ENCODE results near the gene GALNT18. TPM values are rescaled to one million over a fixed set of nuclear protein-coding genes. Genes with fewer than 3 reads are reported as not detected.

GALNT18 gene
- total and polyA plus RNA-seq, 2 donors (not counting 3 experiments of a cell fraction or from before 2014, with no cell fraction given) = 0.17 to 0.18 TPM

GRCh38 chr11:11433960-11434359 lies 187.8 kb downstream of the GALNT18 start:
- ChIA-PET CTCF (no interaction called here), POLR2A (no interaction called here)
- FAIRE-seq = no peak
- no peaks in the 10 kb centered on the region for H3K36me3 ChIP-seq (ENCODE audit: control insufficient read depth in 2 of 2, extremely low read depth in 1 of 2, insufficient read depth in 2 of 2, low read length in 2 of 2)
- H3K27me3 ChIP-seq (ENCODE audit: control insufficient read depth in 2 of 2, insufficient read depth in 2 of 2, low read length in 2 of 2) = no peaks in the 10 kb centered on the region
- H3K4me2 ChIP-seq (ENCODE audit: insufficient read depth, low read length) = no peak overlapping the region
- no peaks in the 10 kb centered on the region for H3K9me3 ChIP-seq (replicated peaks; ENCODE audit: control insufficient read depth, insufficient read depth, low read length)
- intact Hi-C loops (cut with micrococcal nuclease) = no loop called here
- DNase-seq (ENCODE audit: low read depth, low spot score) = no peak
- dilution Hi-C loops (cut with MboI; ENCODE audit: extremely low pct_ligation_motif_present, low sequenced_read_pairs) = no loop called here
- H3K79me2 ChIP-seq (ENCODE audit: control insufficient read depth, insufficient read depth, low read length) = no peaks in the 10 kb centered on the region
- H3K4me1 ChIP-seq (ENCODE audit: control insufficient read depth, extremely low read depth, insufficient read depth, low read length) = no peaks in the 10 kb centered on the region
- no peak overlapping the region for H2AFZ ChIP-seq (ENCODE audit: low read depth, low read length)
- no peak overlapping the region for H3K27ac ChIP-seq (ENCODE audit: insufficient read depth, low read depth, low read length)
- no peaks in the 10 kb centered on the region for H4K20me1 ChIP-seq (replicated peaks; ENCODE audit: control insufficient read depth, extremely low read depth, insufficient read depth, low read length)
- no peak overlapping the region for H3K4me3 ChIP-seq (replicated peaks in 1 of 3; ENCODE audit: insufficient read depth in 1 of 3, low read depth in 1 of 3, low read length in 3 of 3)
- BruUV-seq (replicated peaks) = no TSS peak
- no peaks in the 10 kb centered on the region for H3K9me1 ChIP-seq (replicated peaks; ENCODE audit: control insufficient read depth, extremely low read depth, insufficient read depth, low read length)
- TF ChIP-seq MAX (IDR thresholded peaks at IDR 0.05; ENCODE audit: insufficient read depth, insufficient read length) = no peak
- TF ChIP-seq FOS (IDR thresholded peaks at IDR 0.05; ENCODE audit: borderline replicate concordance, insufficient read depth, low read length) = no peak
- TF ChIP-seq MYC (IDR thresholded peaks at IDR 0.05; ENCODE audit: low read depth, low read length) = no peak
- TF ChIP-seq EZH2 (IDR thresholded peaks at IDR 0.05; ENCODE audit: borderline replicate concordance, low read depth, low read length, severe bottlenecking) = no peak
- no peak for TF ChIP-seq GATA2 (IDR thresholded peaks at IDR 0.05; ENCODE audit: insufficient read depth, insufficient read length, low read depth, low read length)
- TF ChIP-seq POLR2AphosphoS5 (IDR thresholded peaks at IDR 0.05; ENCODE audit: insufficient read depth, low read depth, low read length) = no peak
- TF ChIP-seq JUN (IDR thresholded peaks at IDR 0.05; ENCODE audit: borderline replicate concordance, insufficient read depth, insufficient read length, low read depth) = no peak
- no peak for TF ChIP-seq POLR2A (IDR thresholded peaks at IDR 0.05; ENCODE audit: low read depth, low read length)
- TF ChIP-seq, protein P1, sequence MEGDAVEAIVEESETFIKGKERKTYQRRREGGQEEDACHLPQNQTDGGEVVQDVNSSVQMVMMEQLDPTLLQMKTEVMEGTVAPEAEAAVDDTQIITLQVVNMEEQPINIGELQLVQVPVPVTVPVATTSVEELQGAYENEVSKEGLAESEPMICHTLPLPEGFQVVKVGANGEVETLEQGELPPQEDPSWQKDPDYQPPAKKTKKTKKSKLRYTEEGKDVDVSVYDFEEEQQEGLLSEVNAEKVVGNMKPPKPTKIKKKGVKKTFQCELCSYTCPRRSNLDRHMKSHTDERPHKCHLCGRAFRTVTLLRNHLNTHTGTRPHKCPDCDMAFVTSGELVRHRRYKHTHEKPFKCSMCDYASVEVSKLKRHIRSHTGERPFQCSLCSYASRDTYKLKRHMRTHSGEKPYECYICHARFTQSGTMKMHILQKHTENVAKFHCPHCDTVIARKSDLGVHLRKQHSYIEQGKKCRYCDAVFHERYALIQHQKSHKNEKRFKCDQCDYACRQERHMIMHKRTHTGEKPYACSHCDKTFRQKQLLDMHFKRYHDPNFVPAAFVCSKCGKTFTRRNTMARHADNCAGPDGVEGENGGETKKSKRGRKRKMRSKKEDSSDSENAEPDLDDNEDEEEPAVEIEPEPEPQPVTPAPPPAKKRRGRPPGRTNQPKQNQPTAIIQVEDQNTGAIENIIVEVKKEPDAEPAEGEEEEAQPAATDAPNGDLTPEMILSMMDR (IDR thresholded peaks at IDR 0.05; ENCODE audit: extremely low read depth in 1 of 2, insufficient read depth in 1 of 2, low read depth in 1 of 2, low read length in 2 of 2) = no peak
- H3K9ac ChIP-seq (replicated peaks; ENCODE audit: extremely low read depth, insufficient read depth, low read length) = no peak overlapping the region

Data from endothelial cell of umbilical vein (primary cell).